ENCODE data around the gene RFC1.
"Not testable (repeated sequence)": the region's sequence is repeated elsewhere in the genome, so short reads cannot be mapped to it uniquely, and the experiment has no call there.

The RFC1 gene

GRCh38 chr4:39365830-39366771, at the start of gene RFC1:
Gene RFC1 (minus strand): TSS chr4:39366362. CDS start chr4:39366241, 121 bp downstream.
- peak; percentile 53 for DNase-seq

GRCh38 chr4:39415678-39416283, 49.6 kb upstream of the RFC1 start:
- DNase-seq = no peak

- not testable (repeated sequence) for DNase-seq
These were observed 45.4 kb upstream of the RFC1 start for GRCh38 chr4:39411561-39411960.

GRCh38 chr4:39410415-39410814, 44.3 kb upstream of the RFC1 start:
- no peak for DNase-seq

- no peak for DNase-seq
These were observed 41.4 kb upstream of the RFC1 start for GRCh38 chr4:39407584-39407885.

- no peak for DNase-seq
These were observed 40.8 kb upstream of the RFC1 start, which contains the start of gene KLB for GRCh38 chr4:39406763-39407583. Gene KLB (plus strand): TSS chr4:39406930. CDS start chr4:39406950, 20 bp downstream.

GRCh38 chr4:39401640-39402039, 35.5 kb upstream of the RFC1 start:
- DNase-seq = not testable (repeated sequence)

- DNase-seq = no peak
These were observed 28.5 kb upstream of the RFC1 start for GRCh38 chr4:39394706-39395105.

- no peak for DNase-seq
These were observed 24.4 kb upstream of the RFC1 start for GRCh38 chr4:39390603-39391002.

GRCh38 chr4:39384563-39384962, 18.4 kb upstream of the RFC1 start:
- no peak for DNase-seq

GRCh38 chr4:39383690-39384089, 17.5 kb upstream of the RFC1 start:
- no peak for DNase-seq

GRCh38 chr4:39375478-39375877, 9.3 kb upstream of the RFC1 start:
- no peak for DNase-seq

- DNase-seq = not testable (repeated sequence)
These were observed 5.0 kb upstream of the RFC1 start for GRCh38 chr4:39371209-39371608.

- DNase-seq = no peak
These were observed 3.1 kb upstream of the RFC1 start for GRCh38 chr4:39369301-39369700.

- no peak for DNase-seq
These were observed 1.0 kb upstream of the RFC1 start for GRCh38 chr4:39367166-39367565.

- DNase-seq = no peak
These were observed 802 bp downstream of the RFC1 start for GRCh38 chr4:39365360-39365759.

GRCh38 chr4:39363773-39364393, 2.3 kb downstream of the RFC1 start:
- no peak for DNase-seq

- DNase-seq = no peak
These were observed 3.3 kb downstream of the RFC1 start for GRCh38 chr4:39362827-39363226.

- DNase-seq = not testable (repeated sequence)
These were observed 5.6 kb downstream of the RFC1 start for GRCh38 chr4:39360611-39361010.

GRCh38 chr4:39357002-39357401, 9.2 kb downstream of the RFC1 start:
- DNase-seq = no peak

GRCh38 chr4:39354254-39354552, 12.0 kb downstream of the RFC1 start:
- no peak for DNase-seq

- no peak for DNase-seq
These were observed 12.5 kb downstream of the RFC1 start for GRCh38 chr4:39353478-39354253.

All from 8988T (cell line).